Kidney (tissue), 14 donors: Measurements from ENCODE around the gene RIMS4. TPM values are rescaled to one million over a fixed set of nuclear protein-coding genes. Genes with fewer than 3 reads are reported as not detected.

Source experiments
- DNase-seq, 5 donors: peaks; one replicate each; pipeline ENCODE4 v3.0.0-alpha.2; 2013 to 2020
- FAIRE-seq: peaks from 2 replicates; lab custom pipeline; 2012; peaks lifted over from hg19 to GRCh38; lab: Jason Lieb, UNC
- H3K27ac ChIP-seq, 2 donors: one replicate each; pipeline ENCODE4 v1.7.0; 2013; ENCODE audit warnings: low read depth in 2 of 2, low read length in 2 of 2, inconsistent platforms in 1 of 2
- H3K27me3 ChIP-seq: one replicate; pipeline ENCODE4 v1.7.1; 2013; ENCODE audit warnings: low read length, inconsistent platforms; ENCODE audit not compliant: control insufficient read depth, insufficient read depth
- H3K36me3 ChIP-seq, 3 donors: one replicate each; pipeline versions ENCODE4 v1.7.0 to v1.7.1; 2013; ENCODE audit warnings: low read length in 3 of 3, control low read depth in 1 of 3, inconsistent platforms in 1 of 3; ENCODE audit not compliant: insufficient read depth in 3 of 3, control insufficient read depth in 2 of 3
- H3K4me1 ChIP-seq, 3 donors: one replicate each; pipeline versions ENCODE4 v1.7.0 to v1.7.1; 2013; ENCODE audit warnings: low read length in 3 of 3, inconsistent platforms in 1 of 3, low read depth in 1 of 3; ENCODE audit not compliant: control insufficient read depth in 2 of 3, insufficient read depth in 2 of 3
- H3K4me3 ChIP-seq, 3 donors: one replicate each; pipeline versions ENCODE4 v1.7.0 to v1.8.1; 2013; ENCODE audit warnings: low read length in 3 of 3, control low read depth in 1 of 3, inconsistent platforms in 1 of 3
- H3K9ac ChIP-seq, 3 donors: one replicate each; pipeline versions ENCODE4 v1.7.0 to v1.7.1; 2013; ENCODE audit warnings: low read length in 3 of 3, control low read depth in 1 of 3, inconsistent platforms in 1 of 3
- H3K9me3 ChIP-seq, 3 donors: one replicate each; pipeline versions ENCODE4 v1.7.0 to v1.7.1; 2013; ENCODE audit warnings: low read length in 3 of 3, control low read depth in 1 of 3, inconsistent platforms in 1 of 3; ENCODE audit not compliant: control insufficient read depth in 2 of 3, insufficient read depth in 1 of 3
- CTCF ChIP-seq: IDR thresholded peaks from 3 replicates; pipeline ENCODE4 v1.5.1; 2012; ENCODE audit warnings: mild to moderate bottlenecking, moderate library complexity, borderline replicate concordance; ENCODE audit not compliant: insufficient read depth; ENCODE audit errors: extremely low read depth
- intact Hi-C: fragments of 100-400 bp; cut with DNase I; formaldehyde crosslinking; loops from one replicate; pipeline ENCODE4 v1.11.1; 2022
- polyA plus RNA-seq: library from polyadenylated mRNA; stranded (reverse); fragments of 350-450 nt; fragmentation: Illumina TruSeq; extraction: RNeasy Lipid Tissue Mini Kit (QIAGEN cat#74804); gene quantifications from one replicate; pipeline ENCODE4 v1.2.3, GENCODE V29; 2014; ENCODE audit warnings: low read depth, low replicate concordance; ENCODE audit not compliant: insufficient read depth
- total RNA-seq: library from RNA; stranded (reverse); fragmentation: NEBNext Ultra II Directional; extraction: Animal tissue kit (Norgen Biotek cat#: 25700); gene quantifications from one replicate; pipeline ENCODE4 v1.2.1, GENCODE V29; 2021
- donor health status: control.
- donor health status: control.
- donor health status: control.
- donor health status: control.
- donor health status: control.
- donor health status: DM: yes; HTN: yes; CAD: no.
- donor health status: Normal renal cell carcinoma (clear cell type).

Gene RIMS4
- total and polyA plus RNA-seq, 2 donors from 2014 or later = 0.13 TPM; not detected in 1

- intact Hi-C loops = no loop called here
- Histone ChIP-seq H3K4me1 (peaks cover 0 to 10% (median 6%) of the 10 kb centered on the region in 3 donors), H3K4me3 (no peak overlapping the region), H3K9me3 (no peaks in the 10 kb centered on the region), H3K36me3 (no peaks in the 10 kb centered on the region), H3K27me3 (no peaks in the 10 kb centered on the region), H3K9ac (no peak overlapping the region), H3K27ac (no peak overlapping the region)
- no peak for TF ChIP-seq CTCF
- FAIRE-seq (no peak), DNase-seq (no peak)
Observed at GRCh38 chr20:44743080-44743701, 67.2 kb downstream of the RIMS4 start.

- DNase-seq (peak in 1 of 5 donors; percentile 54), FAIRE-seq (no peak)
- H3K4me3 ChIP-seq = no peak overlapping the region
- no peaks in the 10 kb centered on the region for H3K9me3 ChIP-seq
- TF ChIP-seq CTCF = no peak
- no peaks in the 10 kb centered on the region for H3K27me3 ChIP-seq
- no peaks in the 10 kb centered on the region for H3K36me3 ChIP-seq
- no peak overlapping the region for H3K9ac ChIP-seq
- no peak overlapping the region for H3K27ac ChIP-seq
- intact Hi-C loops = no loop called here
- peaks cover 0 to 10% (median 3%) of the 10 kb centered on the region in 3 donors for H3K4me1 ChIP-seq
Observed at GRCh38 chr20:44742304-44743079, 67.9 kb downstream of the RIMS4 start.

- H3K36me3 ChIP-seq = no peaks in the 10 kb centered on the region
- peak in 1 of 5 donors; percentile 16 for DNase-seq
- no peak for TF ChIP-seq CTCF
- no peak overlapping the region for H3K4me3 ChIP-seq
- no peak for FAIRE-seq
- H3K27ac ChIP-seq = no peak overlapping the region
- no peaks in the 10 kb centered on the region for H3K27me3 ChIP-seq
- no peaks in the 10 kb centered on the region for H3K4me1 ChIP-seq
- peaks cover 0 to 8% (median 0%) of the 10 kb centered on the region in 3 donors for H3K9me3 ChIP-seq
- no peak overlapping the region for H3K9ac ChIP-seq
- intact Hi-C loops = no loop called here
Observed at GRCh38 chr20:44739942-44740341, 70.4 kb downstream of the RIMS4 start.
